OCI-LY1 (cell line): ENCODE results near the gene DCDC2.

Experiments
- H2AFZ ChIP-seq: fragments of 200-600 bp; sonication (generic), shearing (Covaris generic); 2 replicates; pipeline ENCODE4 v1.6.0; 2014; ENCODE audit warnings: antibody characterized with exemption, mild to moderate bottlenecking, low read length
- H3F3A ChIP-seq: fragments of 200-600 bp; sonication (generic), shearing (Covaris generic); 2 replicates; pipeline ENCODE4 v1.6.0; 2014; ENCODE audit warnings: mild to moderate bottlenecking, antibody characterized with exemption, low read length, moderate library complexity; ENCODE audit not compliant: insufficient read depth
- H3K27ac ChIP-seq: fragments of 200-600 bp; sonication (generic); 2 replicates; pipeline ENCODE4 v1.5.1; 2014; ENCODE audit warnings: low read length, mixed run types, mild to moderate bottlenecking, low read depth; ENCODE audit not compliant: poor library complexity, severe bottlenecking
- H3K27me3 ChIP-seq: fragments of 200-600 bp; sonication (generic); 2 replicates; pipeline ENCODE4 v1.6.0; 2014; ENCODE audit warnings: antibody characterized with exemption, mild to moderate bottlenecking, low read length, moderate library complexity; ENCODE audit not compliant: insufficient read depth
- H3K36me3 ChIP-seq: fragments of 200-600 bp; sonication (generic); 2 replicates; pipeline ENCODE4 v1.6.1; 2014; ENCODE audit warnings: mild to moderate bottlenecking, antibody characterized with exemption, low read length, moderate library complexity, mixed read lengths; ENCODE audit not compliant: insufficient read depth
- H3K4me1 ChIP-seq: fragments of 200-600 bp; sonication (generic); 2 replicates; pipeline ENCODE4 v1.5.1; 2014; ENCODE audit warnings: mild to moderate bottlenecking, low read length, moderate library complexity; ENCODE audit not compliant: insufficient read depth, severe bottlenecking
- H3K4me2 ChIP-seq: fragments of 200-600 bp; sonication (generic), shearing (Covaris generic); 2 replicates; pipeline ENCODE4 v1.6.1; 2014; ENCODE audit warnings: low read length
- H3K4me3 ChIP-seq: fragments of 200-600 bp; sonication (generic); 2 replicates; pipeline ENCODE4 v1.5.1; 2014; ENCODE audit warnings: low read length, low read depth, mild to moderate bottlenecking, mixed read lengths; ENCODE audit not compliant: poor library complexity, severe bottlenecking
- H3K79me2 ChIP-seq: fragments of 200-600 bp; shearing (Covaris generic); 2 replicates; pipeline ENCODE4 v1.6.1; 2016; ENCODE audit warnings: mixed run types, low read length, mixed read lengths; ENCODE audit not compliant: insufficient read depth
- H3K9ac ChIP-seq: fragments of 200-600 bp; sonication (generic), shearing (Covaris generic); 2 replicates; pipeline ENCODE4 v1.6.1; 2014; ENCODE audit warnings: mild to moderate bottlenecking, low read length, mixed read lengths
- H3K9me2 ChIP-seq: fragments of 200-600 bp; sonication (generic), shearing (Covaris generic); 2 replicates; pipeline ENCODE4 v1.6.1; 2014; ENCODE audit warnings: low read depth, mild to moderate bottlenecking, low read length, mixed read lengths
- H3K9me3 ChIP-seq: fragments of 200-600 bp; shearing (Covaris generic); 2 replicates; pipeline ENCODE4 v1.6.1; 2014; ENCODE audit warnings: low read length, mixed read lengths
- H4K20me1 ChIP-seq: fragments of 200-600 bp; sonication (generic), shearing (Covaris generic); 2 replicates; pipeline ENCODE4 v1.6.0; 2016; ENCODE audit warnings: mild to moderate bottlenecking, low read length; ENCODE audit not compliant: insufficient read depth
- EZH2 ChIP-seq: fragments of 200-600 bp; sonication (generic), shearing (Covaris generic); IDR thresholded peaks from 2 replicates; pipeline ENCODE4 v1.8.0; 2017; ENCODE audit warnings: borderline replicate concordance, mixed run types, mild to moderate bottlenecking, antibody characterized with exemption, low read length, moderate library complexity, mixed read lengths
- TF ChIP-seq, protein P1 (sequence below): fragments of 200-600 bp; sonication (generic), shearing (Covaris generic); IDR thresholded peaks from 2 replicates; pipeline ENCODE4 v1.5.1; 2017; ENCODE audit warnings: mild to moderate bottlenecking, antibody characterized with exemption, low read length, moderate library complexity, mixed read lengths

Gene DCDC2

DNA sequence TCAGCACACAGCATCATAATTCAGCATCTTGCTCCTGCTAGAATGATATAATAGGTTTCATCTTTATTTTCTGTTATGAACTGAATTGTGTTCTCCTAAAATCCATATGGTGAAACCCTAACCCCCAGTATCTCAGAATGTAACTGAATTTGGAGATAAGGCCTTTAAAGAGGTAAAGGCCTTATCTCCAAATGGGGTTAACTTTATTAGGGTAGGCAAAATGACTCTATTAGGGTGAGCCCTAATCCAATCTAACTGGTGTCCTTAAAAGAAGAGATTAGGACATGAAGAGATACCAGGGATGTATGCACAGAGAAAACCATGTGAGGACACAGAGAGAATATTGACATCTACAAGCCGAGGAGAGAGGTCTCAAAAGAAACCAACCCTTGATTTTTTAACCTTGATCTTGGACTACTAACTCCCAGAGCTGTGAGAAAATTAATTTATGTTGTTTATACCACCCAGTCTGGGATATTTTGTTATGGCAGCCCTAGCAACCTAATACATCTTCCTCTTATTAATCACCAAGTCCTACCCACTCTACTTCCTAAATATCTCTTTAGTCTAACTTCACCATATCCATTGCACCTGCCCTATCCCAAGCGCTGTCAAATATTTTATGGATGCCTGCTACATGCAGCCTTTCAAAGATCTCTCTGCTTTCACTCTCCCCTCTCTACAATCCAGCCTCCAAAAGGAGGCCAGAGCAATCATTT is 36.4 kb upstream of the DCDC2 start:
- Histone ChIP-seq H3K9me3 (peaks cover 12% of the 10 kb centered on the region), H3K79me2 (no peaks in the 10 kb centered on the region), H3K4me3 (no peak overlapping the region), H3K27me3 (peaks cover 3% of the 10 kb centered on the region; the same call in 1 of the 2 replicates), H3K9ac (no peak overlapping the region), H3K27ac (no peak overlapping the region), H3F3A (no peaks in the 10 kb centered on the region), H3K4me1 (peaks cover 11% of the 10 kb centered on the region), H3K4me2 (no peak overlapping the region), H3K9me2 (no peaks in the 10 kb centered on the region), H2AFZ (no peak overlapping the region), H4K20me1 (no peaks in the 10 kb centered on the region), H3K36me3 (no peaks in the 10 kb centered on the region)
- no peak for TF ChIP-seq EZH2
- TF ChIP-seq, protein P1, sequence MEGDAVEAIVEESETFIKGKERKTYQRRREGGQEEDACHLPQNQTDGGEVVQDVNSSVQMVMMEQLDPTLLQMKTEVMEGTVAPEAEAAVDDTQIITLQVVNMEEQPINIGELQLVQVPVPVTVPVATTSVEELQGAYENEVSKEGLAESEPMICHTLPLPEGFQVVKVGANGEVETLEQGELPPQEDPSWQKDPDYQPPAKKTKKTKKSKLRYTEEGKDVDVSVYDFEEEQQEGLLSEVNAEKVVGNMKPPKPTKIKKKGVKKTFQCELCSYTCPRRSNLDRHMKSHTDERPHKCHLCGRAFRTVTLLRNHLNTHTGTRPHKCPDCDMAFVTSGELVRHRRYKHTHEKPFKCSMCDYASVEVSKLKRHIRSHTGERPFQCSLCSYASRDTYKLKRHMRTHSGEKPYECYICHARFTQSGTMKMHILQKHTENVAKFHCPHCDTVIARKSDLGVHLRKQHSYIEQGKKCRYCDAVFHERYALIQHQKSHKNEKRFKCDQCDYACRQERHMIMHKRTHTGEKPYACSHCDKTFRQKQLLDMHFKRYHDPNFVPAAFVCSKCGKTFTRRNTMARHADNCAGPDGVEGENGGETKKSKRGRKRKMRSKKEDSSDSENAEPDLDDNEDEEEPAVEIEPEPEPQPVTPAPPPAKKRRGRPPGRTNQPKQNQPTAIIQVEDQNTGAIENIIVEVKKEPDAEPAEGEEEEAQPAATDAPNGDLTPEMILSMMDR = no peak

- Histone ChIP-seq H3K9ac (no peak overlapping the region), H2AFZ (no peak overlapping the region), H3K36me3 (no peaks in the 10 kb centered on the region), H3K4me1 (peaks cover 11% of the 10 kb centered on the region), H3K9me3 (peaks cover 8% of the 10 kb centered on the region), H3K4me3 (no peak overlapping the region), H3K27ac (no peak overlapping the region), H3F3A (no peaks in the 10 kb centered on the region), H3K9me2 (no peaks in the 10 kb centered on the region), H3K4me2 (peak overlapping the region; percentile 22; the same call in 1 of the 2 replicates), H3K27me3 (peaks cover 3% of the 10 kb centered on the region; the same call in 1 of the 2 replicates), H3K79me2 (no peaks in the 10 kb centered on the region), H4K20me1 (no peaks in the 10 kb centered on the region)
- TF ChIP-seq, protein P1 = no peak
- no peak for TF ChIP-seq EZH2
Measured at GRCh38 chr6:24391756-24392405, 34.0 kb upstream of the DCDC2 start.

DNA sequence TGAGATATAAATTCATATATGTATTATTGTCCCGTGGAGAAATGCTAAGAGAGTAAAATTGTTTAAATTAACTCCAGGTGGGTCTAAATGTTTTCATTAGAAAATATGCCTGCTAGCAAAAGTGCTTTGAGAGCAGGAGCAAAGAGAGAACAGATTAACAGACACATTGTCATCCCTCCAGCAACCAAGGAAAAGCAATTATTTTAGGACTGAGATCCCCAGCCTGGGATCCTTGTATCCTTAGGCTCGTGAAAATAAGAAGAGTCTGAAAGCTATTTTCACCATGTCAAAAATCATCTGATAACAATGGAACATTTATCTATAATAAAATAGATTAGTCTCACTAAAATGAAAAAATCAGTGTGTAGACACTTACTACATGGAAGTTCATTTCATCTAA is 33.3 kb upstream of the DCDC2 start:
- Histone ChIP-seq H3K4me2 (peak overlapping the region; percentile 22; the same call in 1 of the 2 replicates), H3K9ac (no peak overlapping the region), H3K27me3 (peaks cover 3% of the 10 kb centered on the region; the same call in 1 of the 2 replicates), H2AFZ (no peak overlapping the region), H3K27ac (no peak overlapping the region), H3K9me3 (peaks cover 2% of the 10 kb centered on the region), H3F3A (no peaks in the 10 kb centered on the region), H3K36me3 (no peaks in the 10 kb centered on the region), H3K4me1 (peaks cover 11% of the 10 kb centered on the region), H3K79me2 (no peaks in the 10 kb centered on the region), H4K20me1 (no peaks in the 10 kb centered on the region), H3K9me2 (no peaks in the 10 kb centered on the region), H3K4me3 (no peak overlapping the region)
- TF ChIP-seq, protein P1 = no peak
- no peak for TF ChIP-seq EZH2
